ENCODE results near the gene RAET1L.
"Not testable (repeated sequence)": the region's sequence is repeated elsewhere in the genome, so short reads cannot be mapped to it uniquely, and the experiment has no call there.

The RAET1L gene, protein sequence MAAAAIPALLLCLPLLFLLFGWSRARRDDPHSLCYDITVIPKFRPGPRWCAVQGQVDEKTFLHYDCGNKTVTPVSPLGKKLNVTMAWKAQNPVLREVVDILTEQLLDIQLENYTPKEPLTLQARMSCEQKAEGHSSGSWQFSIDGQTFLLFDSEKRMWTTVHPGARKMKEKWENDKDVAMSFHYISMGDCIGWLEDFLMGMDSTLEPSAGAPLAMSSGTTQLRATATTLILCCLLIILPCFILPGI

DNA sequence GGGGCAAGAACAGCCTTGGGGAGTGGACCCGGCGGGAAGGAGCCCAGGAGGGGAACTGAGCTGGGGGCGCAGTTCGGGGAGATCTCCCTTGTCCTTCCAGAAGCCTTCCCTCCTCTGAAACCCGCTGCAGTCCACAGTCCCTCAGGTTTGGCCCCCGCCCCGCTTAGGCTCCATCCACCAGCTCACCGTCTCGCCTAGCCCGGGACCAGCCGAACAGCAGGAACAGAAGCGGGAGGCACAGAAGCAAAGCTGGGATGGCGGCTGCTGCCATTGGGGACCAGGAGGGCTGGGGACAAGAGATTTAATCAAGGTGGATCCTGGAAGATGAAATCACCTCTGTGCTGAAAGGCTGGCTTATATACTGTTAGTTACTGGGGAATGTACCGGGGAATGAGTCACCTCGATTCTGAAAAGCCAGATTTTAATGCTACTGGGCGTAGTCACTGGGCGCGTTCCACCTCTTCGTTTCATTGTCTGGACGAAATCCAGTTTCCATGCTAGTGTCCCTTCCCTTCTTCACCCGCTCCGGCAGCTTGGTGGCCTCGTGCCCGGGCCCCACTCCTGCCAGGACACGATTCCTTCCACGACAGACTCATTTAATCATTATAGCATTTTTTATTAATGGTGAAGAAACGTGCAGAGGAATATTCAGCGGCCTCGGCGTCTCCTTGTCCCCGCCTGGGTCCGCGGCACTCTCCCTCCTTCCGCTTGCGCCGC lies at the start of gene RAET1L:
Gene RAET1L, minus strand, starts transcription at position 332 of the 717 bp plus-strand sequence. Its CDS starts 61 bp downstream, at position 271.
- DNase-seq (ENCODE audit: low read depth, low spot score), result no peak
- no peak within 1 kb of the TSS for H3K4me3 ChIP-seq (ENCODE audit: low read length)

DNA sequence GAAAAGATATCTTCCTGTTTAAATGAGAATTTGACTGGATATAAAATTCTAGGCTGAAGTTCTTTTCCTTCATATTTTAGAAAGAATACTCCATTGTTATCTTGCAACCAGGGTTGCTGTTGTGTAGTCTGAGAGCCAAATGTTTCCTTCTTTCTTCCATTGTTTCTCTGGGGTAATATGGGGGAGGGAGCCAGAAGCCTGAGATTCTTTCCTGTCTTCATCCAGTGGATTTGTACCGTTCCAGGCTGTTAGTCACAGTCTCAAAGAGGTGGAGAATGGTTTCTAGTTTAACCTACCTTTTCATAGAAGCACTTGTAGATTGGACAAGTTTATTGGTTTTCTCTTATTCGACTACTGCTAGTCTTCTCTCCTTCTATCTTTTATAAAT lies 49.7 kb upstream of the RAET1L start:
- no peak overlapping the region for H3K27ac ChIP-seq (ENCODE audit: low read length)
- peaks cover 1% of the 10 kb centered on the region; the same call in 1 of the 2 replicates for H3K4me1 ChIP-seq (ENCODE audit: control insufficient read depth, insufficient read depth, low read length)
- no CpG with 5 or more reads among the region's 2 CpGs for WGBS (ENCODE audit: insufficient coverage, insufficient read length)
- no peaks in the 10 kb centered on the region for H3K9me3 ChIP-seq (ENCODE audit: control insufficient read depth, insufficient read depth, low read length)
- H3K27me3 ChIP-seq (ENCODE audit: control insufficient read depth, insufficient read depth, low read length), result no peaks in the 10 kb centered on the region
- no peaks in the 10 kb centered on the region for H3K36me3 ChIP-seq (ENCODE audit: control insufficient read depth, insufficient read depth, low read length)
- no peak for DNase-seq (ENCODE audit: low read depth, low spot score)
- H3K4me3 ChIP-seq (ENCODE audit: low read length), result no peak overlapping the region

More for the DNA sequence above, at the start of gene RAET1L:
- H3K4me1 ChIP-seq (ENCODE audit: control insufficient read depth, insufficient read depth, low read length), result peaks cover 2% of the 10 kb centered on the region; the same call in 1 of the 2 replicates
- H3K27ac ChIP-seq (ENCODE audit: low read length), result no peak within 1 kb of the TSS
- H3K27me3 ChIP-seq (ENCODE audit: control insufficient read depth, insufficient read depth, low read length), result no peaks in the 10 kb centered on the region
- H3K36me3 ChIP-seq (ENCODE audit: control insufficient read depth, insufficient read depth, low read length), result no peaks in the 10 kb centered on the region
- no peaks in the 10 kb centered on the region for H3K9me3 ChIP-seq (ENCODE audit: control insufficient read depth, insufficient read depth, low read length)
- no CpG with 5 or more reads among the region's 36 CpGs for WGBS (ENCODE audit: insufficient coverage, insufficient read length)

DNA sequence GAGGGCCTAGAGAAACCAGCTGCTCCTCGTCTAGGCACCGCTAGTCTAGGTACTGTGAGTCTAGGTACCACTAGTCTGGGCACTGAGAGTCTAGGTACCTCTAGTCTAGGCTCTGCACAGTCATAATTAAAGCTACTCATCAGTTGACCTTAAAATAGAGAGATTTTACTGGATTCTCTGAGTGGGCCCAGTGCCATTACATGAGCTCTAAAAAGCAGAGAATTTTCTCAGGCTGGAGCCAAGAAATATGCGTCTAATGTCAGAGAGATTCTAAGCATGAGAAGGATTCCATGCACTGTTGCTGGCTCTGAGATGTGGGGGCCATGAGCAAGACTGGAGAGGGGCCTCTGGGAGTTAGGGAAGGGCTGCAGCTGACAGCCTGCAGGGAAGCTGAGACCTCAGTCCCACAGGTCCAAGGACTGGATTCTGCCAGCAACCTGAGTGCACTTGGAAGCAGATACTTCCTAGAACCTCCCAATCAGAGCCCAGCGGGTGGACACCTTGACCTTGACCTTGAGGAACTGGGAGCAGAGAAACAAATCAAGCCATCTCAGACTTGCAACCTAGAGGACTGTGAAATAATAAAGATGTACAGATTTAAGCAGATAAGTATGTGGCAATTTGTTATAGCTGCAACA lies 49.2 kb upstream of the RAET1L start:
- not testable (repeated sequence) for H3K4me3 ChIP-seq (ENCODE audit: low read length); H3K27me3 ChIP-seq (ENCODE audit: control insufficient read depth, insufficient read depth, low read length); DNase-seq (ENCODE audit: low read depth, low spot score); H3K27ac ChIP-seq (ENCODE audit: low read length); H3K4me1 ChIP-seq (ENCODE audit: control insufficient read depth, insufficient read depth, low read length); H3K36me3 ChIP-seq (ENCODE audit: control insufficient read depth, insufficient read depth, low read length); H3K9me3 ChIP-seq (ENCODE audit: control insufficient read depth, insufficient read depth, low read length)
- WGBS (ENCODE audit: insufficient coverage, insufficient read length), result no CpG with 5 or more reads among the region's 4 CpGs

DNA sequence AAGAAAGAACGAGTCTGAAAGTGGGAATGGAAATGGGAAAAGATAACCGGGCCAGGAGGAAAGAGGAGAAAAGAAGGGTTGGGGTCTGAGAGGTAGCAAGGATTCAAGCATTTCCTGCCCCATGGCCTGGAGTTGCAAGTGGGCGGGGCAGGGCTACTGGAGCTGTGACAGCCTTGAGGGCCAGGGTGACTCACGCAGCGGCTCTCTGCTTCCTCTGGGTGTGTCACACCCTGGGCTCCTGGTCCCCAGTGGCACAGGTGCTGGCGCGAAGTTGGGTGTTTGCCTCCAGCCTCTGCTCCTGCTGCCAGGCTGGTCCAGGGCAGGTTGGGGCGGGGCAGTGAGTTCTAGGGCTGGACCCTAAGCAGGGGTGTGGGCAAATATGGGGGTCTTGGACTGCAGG lies 46.9 kb upstream of the RAET1L start:
- no CpG with 5 or more reads among the region's 8 CpGs for WGBS (ENCODE audit: insufficient coverage, insufficient read length)
- H3K9me3 ChIP-seq (ENCODE audit: control insufficient read depth, insufficient read depth, low read length), result no peaks in the 10 kb centered on the region
- DNase-seq (ENCODE audit: low read depth, low spot score), result no peak
- no peaks in the 10 kb centered on the region for H3K36me3 ChIP-seq (ENCODE audit: control insufficient read depth, insufficient read depth, low read length)
- H3K27me3 ChIP-seq (ENCODE audit: control insufficient read depth, insufficient read depth, low read length), result no peaks in the 10 kb centered on the region; the same call in 1 of the 2 replicates
- H3K27ac ChIP-seq (ENCODE audit: low read length), result no peak overlapping the region
- H3K4me1 ChIP-seq (ENCODE audit: control insufficient read depth, insufficient read depth, low read length), result peaks cover 1% of the 10 kb centered on the region; the same call in 1 of the 2 replicates
- H3K4me3 ChIP-seq (ENCODE audit: low read length), result no peak overlapping the region

DNA sequence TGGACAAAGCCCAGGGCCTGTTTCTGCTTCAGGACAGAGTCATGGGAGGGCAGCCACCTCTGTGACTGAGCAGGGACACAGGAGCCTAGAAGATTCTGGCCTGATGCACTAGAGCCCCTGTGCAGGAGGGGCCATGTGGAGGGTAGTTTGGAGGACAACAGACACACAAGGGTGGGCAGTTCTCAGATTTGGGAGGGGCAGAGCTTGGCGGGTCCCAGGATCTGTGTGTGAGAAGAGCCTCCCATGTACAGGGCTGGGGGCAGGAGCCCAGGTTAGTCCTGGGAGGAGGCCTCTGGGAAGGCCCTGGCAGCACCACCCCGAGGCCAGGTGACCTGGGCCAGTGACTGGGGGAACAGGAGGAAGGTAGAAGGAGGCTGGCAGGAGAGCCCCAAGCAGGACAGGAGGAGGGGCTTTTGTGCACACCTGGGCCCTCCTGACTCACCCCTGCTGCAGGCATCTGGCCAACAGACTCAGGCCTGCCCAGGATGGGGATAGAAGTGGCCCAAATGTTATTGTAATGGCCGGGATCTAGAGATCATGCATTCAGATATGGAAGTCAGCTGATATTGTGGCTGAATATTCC lies 45.0 kb upstream of the RAET1L start:
- DNase-seq (ENCODE audit: low read depth, low spot score), result no peak
- H3K9me3 ChIP-seq (ENCODE audit: control insufficient read depth, insufficient read depth, low read length), result no peaks in the 10 kb centered on the region
- no peaks in the 10 kb centered on the region for H3K36me3 ChIP-seq (ENCODE audit: control insufficient read depth, insufficient read depth, low read length)
- no peaks in the 10 kb centered on the region; the same call in 1 of the 2 replicates for H3K4me1 ChIP-seq (ENCODE audit: control insufficient read depth, insufficient read depth, low read length)
- H3K27ac ChIP-seq (ENCODE audit: low read length), result no peak overlapping the region
- no peaks in the 10 kb centered on the region; the same call in 1 of the 2 replicates for H3K27me3 ChIP-seq (ENCODE audit: control insufficient read depth, insufficient read depth, low read length)
- no CpG with 5 or more reads among the region's 3 CpGs for WGBS (ENCODE audit: insufficient coverage, insufficient read length)
- H3K4me3 ChIP-seq (ENCODE audit: low read length), result no peak overlapping the region

DNA sequence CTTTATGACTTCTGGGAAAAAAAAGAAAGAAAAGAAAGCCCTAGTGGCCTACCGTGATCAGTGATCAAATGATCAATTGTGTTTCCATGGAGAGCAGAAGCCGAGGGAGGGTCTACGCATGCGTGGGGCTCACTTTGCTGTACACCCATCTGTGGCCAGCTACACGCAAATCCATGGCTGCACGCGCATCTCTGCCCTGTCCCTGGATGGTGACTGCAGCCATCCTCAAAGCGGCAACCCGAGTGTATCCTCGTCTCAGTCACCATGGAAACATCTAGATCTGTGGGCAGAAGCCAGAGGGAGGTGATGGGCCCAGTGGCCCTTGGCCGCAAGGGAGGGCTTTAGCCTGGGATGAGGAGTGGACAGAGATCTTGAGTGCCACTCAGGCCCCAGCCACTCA lies 44.4 kb upstream of the RAET1L start:
- H3K36me3 ChIP-seq (ENCODE audit: control insufficient read depth, insufficient read depth, low read length), result no peaks in the 10 kb centered on the region
- no peaks in the 10 kb centered on the region; the same call in 1 of the 2 replicates for H3K4me1 ChIP-seq (ENCODE audit: control insufficient read depth, insufficient read depth, low read length)
- no peaks in the 10 kb centered on the region for H3K9me3 ChIP-seq (ENCODE audit: control insufficient read depth, insufficient read depth, low read length)
- no peak overlapping the region for H3K27ac ChIP-seq (ENCODE audit: low read length)
- no peak for DNase-seq (ENCODE audit: low read depth, low spot score)
- no peaks in the 10 kb centered on the region; the same call in 1 of the 2 replicates for H3K27me3 ChIP-seq (ENCODE audit: control insufficient read depth, insufficient read depth, low read length)
- WGBS (ENCODE audit: insufficient coverage, insufficient read length), result no CpG with 5 or more reads among the region's 11 CpGs
- H3K4me3 ChIP-seq (ENCODE audit: low read length), result no peak overlapping the region

DNA sequence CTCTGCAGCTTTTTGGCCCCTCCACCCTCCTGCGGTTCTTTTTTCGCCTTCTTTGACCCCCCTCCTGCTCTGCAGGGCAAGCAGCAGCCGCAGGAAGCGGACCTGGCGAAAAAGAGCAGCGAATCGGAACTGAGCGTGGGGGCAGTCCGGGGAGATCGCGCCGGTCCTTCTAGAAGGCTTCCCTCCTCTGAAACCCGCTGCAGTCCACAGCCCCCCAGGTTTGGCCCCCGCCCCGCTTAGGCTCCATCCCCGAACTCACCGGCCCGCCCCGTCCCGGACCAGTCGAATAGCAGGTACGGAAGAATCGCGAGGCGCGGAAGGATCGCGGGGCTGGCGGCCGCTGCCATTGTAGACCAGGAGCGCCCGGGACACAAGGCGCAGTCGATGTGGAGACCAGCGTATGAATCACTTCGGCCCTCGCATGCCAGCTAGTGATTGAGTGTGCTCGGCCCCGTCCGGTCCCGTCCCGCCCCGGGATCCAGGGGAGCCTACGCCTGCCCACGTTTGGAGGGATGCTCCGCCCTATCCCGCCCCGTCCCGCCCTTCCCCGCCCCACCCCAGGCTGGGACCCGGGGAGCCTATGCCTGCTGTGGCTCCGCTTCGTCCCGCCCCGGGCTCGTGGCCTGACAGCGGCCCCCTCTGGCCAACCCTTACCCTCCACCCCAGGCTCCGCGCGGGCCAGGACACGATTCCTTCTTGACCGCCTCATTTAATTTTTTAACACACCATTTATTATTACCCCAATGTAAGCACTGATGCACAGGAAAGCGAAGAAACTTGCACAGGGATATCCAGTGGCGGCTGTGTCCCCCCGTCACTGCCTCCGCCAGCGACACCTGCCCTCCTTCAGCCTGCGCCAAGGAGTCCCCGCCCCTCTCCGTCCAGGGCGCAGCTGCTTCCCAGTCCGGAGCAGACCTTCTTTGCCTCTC lies 43.7 kb upstream of the RAET1L start, which contains the start of gene ULBP3:
Gene ULBP3, minus strand, starts transcription at position 402 of the 929 bp plus-strand sequence. Its CDS starts 55 bp downstream, at position 347.
- no peaks in the 10 kb centered on the region for H3K9me3 ChIP-seq (ENCODE audit: control insufficient read depth, insufficient read depth, low read length)
- no CpG with 5 or more reads among the region's 72 CpGs for WGBS (ENCODE audit: insufficient coverage, insufficient read length)
- H3K4me3 ChIP-seq (ENCODE audit: low read length), result peak within 1 kb of the TSS; percentile 44; the same call in 1 of the 2 replicates
- no peaks in the 10 kb centered on the region; the same call in 1 of the 2 replicates for H3K4me1 ChIP-seq (ENCODE audit: control insufficient read depth, insufficient read depth, low read length)
- no peaks in the 10 kb centered on the region; the same call in 1 of the 2 replicates for H3K27me3 ChIP-seq (ENCODE audit: control insufficient read depth, insufficient read depth, low read length)
- peak; percentile 67 for DNase-seq (ENCODE audit: low read depth, low spot score)
- no peaks in the 10 kb centered on the region for H3K36me3 ChIP-seq (ENCODE audit: control insufficient read depth, insufficient read depth, low read length)
- no peak within 1 kb of the TSS for H3K27ac ChIP-seq (ENCODE audit: low read length)

DNA sequence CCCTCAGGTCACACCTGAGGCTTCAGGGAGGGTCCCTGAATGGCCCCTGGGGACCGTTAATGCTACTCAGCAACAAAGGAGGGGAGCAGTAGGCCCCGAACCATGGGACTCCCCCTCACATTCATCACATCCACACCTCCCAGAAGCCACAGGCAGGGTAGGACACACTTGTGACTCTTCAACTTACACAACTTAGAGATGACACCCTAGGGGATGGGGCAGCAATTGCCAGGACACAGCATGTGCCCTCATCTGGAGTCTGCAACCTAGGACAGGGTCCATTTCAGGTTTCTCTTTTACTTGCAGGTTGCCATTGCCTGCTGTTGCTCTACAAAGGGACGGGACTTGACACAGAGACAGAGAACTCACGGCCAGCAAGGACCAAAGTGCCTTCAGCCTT lies 42.8 kb upstream of the RAET1L start:
- no peaks in the 10 kb centered on the region; the same call in 1 of the 2 replicates for H3K27me3 ChIP-seq (ENCODE audit: control insufficient read depth, insufficient read depth, low read length)
- H3K36me3 ChIP-seq (ENCODE audit: control insufficient read depth, insufficient read depth, low read length), result no peaks in the 10 kb centered on the region
- WGBS (ENCODE audit: insufficient coverage, insufficient read length), result no CpG with 5 or more reads among the region's 4 CpGs
- no peak overlapping the region for H3K27ac ChIP-seq (ENCODE audit: low read length)
- DNase-seq (ENCODE audit: low read depth, low spot score), result no peak
- no peaks in the 10 kb centered on the region for H3K9me3 ChIP-seq (ENCODE audit: control insufficient read depth, insufficient read depth, low read length)
- H3K4me1 ChIP-seq (ENCODE audit: control insufficient read depth, insufficient read depth, low read length), result no peaks in the 10 kb centered on the region; the same call in 1 of the 2 replicates
- peak overlapping the region; percentile 44; the same call in 1 of the 2 replicates for H3K4me3 ChIP-seq (ENCODE audit: low read length)

DNA sequence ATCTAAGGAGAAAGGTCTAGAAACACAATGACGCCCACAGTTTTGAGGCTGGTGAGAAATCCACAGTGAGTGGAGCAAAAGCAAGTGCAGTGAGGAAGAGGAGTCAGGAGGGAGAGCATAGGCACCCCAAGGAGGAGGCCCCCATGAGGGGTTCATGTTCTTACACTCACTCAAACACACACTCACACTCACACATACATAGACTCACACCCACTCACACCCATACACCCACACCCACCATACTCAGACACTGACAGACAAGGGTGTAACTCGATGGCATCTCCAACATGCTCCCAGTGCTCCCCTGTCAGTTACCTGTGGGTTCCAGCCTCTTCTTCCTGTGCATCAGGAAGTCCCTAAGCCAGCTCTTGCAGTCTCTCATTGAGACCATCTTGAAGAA lies 39.8 kb upstream of the RAET1L start:
- Histone ChIP-seq H3K4me3 (ENCODE audit: low read length) (no peak overlapping the region), H3K36me3 (ENCODE audit: control insufficient read depth, insufficient read depth, low read length) (no peaks in the 10 kb centered on the region), H3K9me3 (ENCODE audit: control insufficient read depth, insufficient read depth, low read length) (no peaks in the 10 kb centered on the region), H3K4me1 (ENCODE audit: control insufficient read depth, insufficient read depth, low read length) (no peaks in the 10 kb centered on the region), H3K27me3 (ENCODE audit: control insufficient read depth, insufficient read depth, low read length) (no peaks in the 10 kb centered on the region; the same call in 1 of the 2 replicates), H3K27ac (ENCODE audit: low read length) (no peak overlapping the region)
- no peak for DNase-seq (ENCODE audit: low read depth, low spot score)
- no CpG with 5 or more reads among the region's 2 CpGs for WGBS (ENCODE audit: insufficient coverage, insufficient read length)
